Activated T-helper 1 cell treated with anti-CD3 and anti-CD28 coated beads, Interleukin-12 subunit alpha, Interleukin-12 subunit beta, Interleukin-2, Interleukin-4 antibody, amounts not matched to agents 30 ng/mL and 10 ng/mL and 1 ng/mL, durations not matched to agents 14 hours and 24 hours and 36 hours (primary cell): ENCODE data around the gene MXD1. TPM values are rescaled to one million over a fixed set of nuclear protein-coding genes. Genes with fewer than 3 reads are reported as not detected.
A peak's percentile ranks its signal among the peaks of the same experiment; 100 is the strongest.

Experiments
- DNase-seq: peaks from one replicate; pipeline ENCODE4 v3.0.0; 2021; ENCODE audit warnings: low spot score
- H3K27ac Mint-ChIP-seq: one replicate; pipeline ENCODE4 v1.8.0; 2021; ENCODE audit warnings: mild to moderate bottlenecking, mixed read lengths
- H3K27me3 Mint-ChIP-seq: one replicate; pipeline ENCODE4 v1.8.0; 2022; ENCODE audit warnings: mild to moderate bottlenecking, moderate library complexity, mixed read lengths; ENCODE audit not compliant: insufficient read depth
- H3K36me3 Mint-ChIP-seq: one replicate; pipeline ENCODE4 v1.8.0; 2021; ENCODE audit warnings: low read depth, mixed read lengths
- H3K4me1 Mint-ChIP-seq: one replicate; pipeline ENCODE4 v1.8.0; 2021; ENCODE audit warnings: low read depth, mixed read lengths
- H3K4me3 Mint-ChIP-seq: one replicate; pipeline ENCODE4 v1.8.0; 2021; ENCODE audit warnings: mild to moderate bottlenecking, moderate library complexity, mixed read lengths
- H3K9me3 Mint-ChIP-seq: one replicate; pipeline ENCODE4 v1.8.0; 2021; ENCODE audit warnings: mixed read lengths
- intact Hi-C: fragments of 100-400 bp; cut with micrococcal nuclease; formaldehyde crosslinking; loops from one replicate; pipeline ENCODE4 v1.15.1; 2024
- total RNA-seq: library from RNA; stranded (reverse); gene quantifications from 2 replicates; pipeline ENCODE4 v1.2.3, GENCODE V29; 2022

Gene MXD1
- total RNA-seq, 1 donor from 2014 or later = 16.0 TPM

GRCh38 chr2:69914164-69914949 is 552 bp upstream of the MXD1 start:
- intact Hi-C loops = loop anchor here (1.0 kb wide), 12 partner anchors 20 to 379 kb away; partner anchors contain the start of genes SNRNP27, SNRPG and TIA1
- Mint-ChIP-seq H3K9me3 (no peaks in the 10 kb centered on the region), H3K4me3 (peak overlapping the region; percentile 78), H3K27ac (peak overlapping the region; percentile 90), H3K27me3 (no peaks in the 10 kb centered on the region), H3K36me3 (peaks cover 27% of the 10 kb centered on the region), H3K4me1 (peaks cover 42% of the 10 kb centered on the region)
- peak; percentile 100 for DNase-seq

GRCh38 chr2:69916106-69916505 is 1.2 kb downstream of the MXD1 start:
- Mint-ChIP-seq H3K36me3 (peaks cover 34% of the 10 kb centered on the region), H3K9me3 (no peaks in the 10 kb centered on the region), H3K4me1 (peaks cover 49% of the 10 kb centered on the region), H3K4me3 (peak overlapping the region; percentile 81), H3K27ac (peak overlapping the region; percentile 73), H3K27me3 (no peaks in the 10 kb centered on the region)
- intact Hi-C loops = no loop called here
- no peak for DNase-seq

GRCh38 chr2:69917852-69918251 is 2.9 kb downstream of the MXD1 start:
- H3K4me3 Mint-ChIP-seq = peak overlapping the region; percentile 17
- peaks cover 41% of the 10 kb centered on the region for H3K36me3 Mint-ChIP-seq
- DNase-seq = no peak
- no peak overlapping the region for H3K27ac Mint-ChIP-seq
- intact Hi-C loops = no loop called here
- H3K4me1 Mint-ChIP-seq = peaks cover 41% of the 10 kb centered on the region
- no peaks in the 10 kb centered on the region for H3K27me3 Mint-ChIP-seq
- H3K9me3 Mint-ChIP-seq = no peaks in the 10 kb centered on the region

GRCh38 chr2:69918401-69918800 is 3.5 kb downstream of the MXD1 start:
- no peaks in the 10 kb centered on the region for H3K9me3 Mint-ChIP-seq
- peaks cover 41% of the 10 kb centered on the region for H3K4me1 Mint-ChIP-seq
- no peak overlapping the region for H3K4me3 Mint-ChIP-seq
- intact Hi-C loops = no loop called here
- H3K27ac Mint-ChIP-seq = no peak overlapping the region
- H3K36me3 Mint-ChIP-seq = peaks cover 43% of the 10 kb centered on the region
- no peak for DNase-seq
- no peaks in the 10 kb centered on the region for H3K27me3 Mint-ChIP-seq

- Mint-ChIP-seq H3K27ac (no peak overlapping the region), H3K27me3 (no peaks in the 10 kb centered on the region), H3K36me3 (peaks cover 49% of the 10 kb centered on the region), H3K4me1 (peaks cover 38% of the 10 kb centered on the region), H3K9me3 (no peaks in the 10 kb centered on the region), H3K4me3 (no peak overlapping the region)
- intact Hi-C loops = no loop called here
- DNase-seq = no peak
These were observed 8.2 kb downstream of the MXD1 start for GRCh38 chr2:69923116-69923515.

- no peaks in the 10 kb centered on the region for H3K9me3 Mint-ChIP-seq
- peaks cover 38% of the 10 kb centered on the region for H3K36me3 Mint-ChIP-seq
- peaks cover 40% of the 10 kb centered on the region for H3K4me1 Mint-ChIP-seq
- intact Hi-C loops = no loop called here
- no peak overlapping the region for H3K27ac Mint-ChIP-seq
- no peaks in the 10 kb centered on the region for H3K27me3 Mint-ChIP-seq
- no peak overlapping the region for H3K4me3 Mint-ChIP-seq
- no peak for DNase-seq
These were observed 12.1 kb downstream of the MXD1 start for GRCh38 chr2:69926849-69927515.

GRCh38 chr2:69931832-69932595 is 17.1 kb downstream of the MXD1 start:
- Mint-ChIP-seq H3K27ac (peak overlapping the region; percentile 54), H3K27me3 (no peaks in the 10 kb centered on the region), H3K4me3 (no peak overlapping the region), H3K36me3 (peaks cover 39% of the 10 kb centered on the region), H3K9me3 (no peaks in the 10 kb centered on the region), H3K4me1 (peaks cover 49% of the 10 kb centered on the region)
- intact Hi-C loops = loop anchor here (5.0 kb wide), 1 partner anchor 135 kb away; no protein-coding TSS in a partner anchor
- no peak for DNase-seq

GRCh38 chr2:69932596-69932922 is 17.6 kb downstream of the MXD1 start:
- H3K9me3 Mint-ChIP-seq = no peaks in the 10 kb centered on the region
- intact Hi-C loops = loop anchor here (5.0 kb wide), 1 partner anchor 135 kb away; no protein-coding TSS in a partner anchor
- H3K4me3 Mint-ChIP-seq = no peak overlapping the region
- no peak for DNase-seq
- H3K27ac Mint-ChIP-seq = peak overlapping the region; percentile 54
- peaks cover 39% of the 10 kb centered on the region for H3K36me3 Mint-ChIP-seq
- H3K27me3 Mint-ChIP-seq = no peaks in the 10 kb centered on the region
- peaks cover 45% of the 10 kb centered on the region for H3K4me1 Mint-ChIP-seq

GRCh38 chr2:69933254-69933828 is 18.4 kb downstream of the MXD1 start:
- intact Hi-C loops = loop anchor here (5.0 kb wide), 1 partner anchor 134 kb away; no protein-coding TSS in a partner anchor
- no peak for DNase-seq
- Mint-ChIP-seq H3K4me3 (peak overlapping the region; percentile 13), H3K27me3 (no peaks in the 10 kb centered on the region), H3K27ac (peak overlapping the region; percentile 41), H3K9me3 (no peaks in the 10 kb centered on the region), H3K4me1 (peaks cover 41% of the 10 kb centered on the region), H3K36me3 (peaks cover 43% of the 10 kb centered on the region)

GRCh38 chr2:69933839-69934613 is 19.1 kb downstream of the MXD1 start:
- intact Hi-C loops = loop anchor here (1.0 to 5.0 kb wide), 3 partner anchors 12 to 133 kb away; no protein-coding TSS in a partner anchor
- Mint-ChIP-seq H3K4me1 (peaks cover 41% of the 10 kb centered on the region), H3K9me3 (no peaks in the 10 kb centered on the region), H3K36me3 (peaks cover 49% of the 10 kb centered on the region), H3K27me3 (no peaks in the 10 kb centered on the region), H3K27ac (peak overlapping the region; percentile 75), H3K4me3 (peak overlapping the region; percentile 1)
- DNase-seq = no peak

- DNase-seq = no peak
- no peaks in the 10 kb centered on the region for H3K9me3 Mint-ChIP-seq
- peaks cover 49% of the 10 kb centered on the region for H3K36me3 Mint-ChIP-seq
- peaks cover 41% of the 10 kb centered on the region for H3K4me1 Mint-ChIP-seq
- no peak overlapping the region for H3K4me3 Mint-ChIP-seq
- peak overlapping the region; percentile 75 for H3K27ac Mint-ChIP-seq
- intact Hi-C loops = loop anchor here (1.0 to 5.0 kb wide), 3 partner anchors 12 to 133 kb away; no protein-coding TSS in a partner anchor
- H3K27me3 Mint-ChIP-seq = no peaks in the 10 kb centered on the region
These were observed 19.7 kb downstream of the MXD1 start for GRCh38 chr2:69934614-69934908.

- no peaks in the 10 kb centered on the region for H3K9me3 Mint-ChIP-seq
- peaks cover 53% of the 10 kb centered on the region for H3K36me3 Mint-ChIP-seq
- intact Hi-C loops = no loop called here
- peaks cover 41% of the 10 kb centered on the region for H3K4me1 Mint-ChIP-seq
- no peak overlapping the region for H3K4me3 Mint-ChIP-seq
- DNase-seq = no peak
- no peaks in the 10 kb centered on the region for H3K27me3 Mint-ChIP-seq
- no peak overlapping the region for H3K27ac Mint-ChIP-seq
These were observed 20.1 kb downstream of the MXD1 start for GRCh38 chr2:69935011-69935410.
